Retinal pigment epithelial cell (primary cell): ENCODE measurements around the gene GPA33.

Source experiments
- DNase-seq: peaks from one replicate; pipeline ENCODE4 v3.0.0-alpha.2; 2010; ENCODE audit warnings: low read depth
- H3K4me3 ChIP-seq: 2 replicates; pipeline ENCODE4 v1.5.1; 2011; ENCODE audit warnings: mild to moderate bottlenecking, low read length, control low read depth, moderate library complexity
- TF ChIP-seq, protein P1 (sequence below): conservative IDR thresholded peaks from 2 replicates; pipeline ENCODE4 v1.5.1; 2011; ENCODE audit warnings: low read depth, low read length, control low read depth, inconsistent platforms

GPA33 gene

DNA sequence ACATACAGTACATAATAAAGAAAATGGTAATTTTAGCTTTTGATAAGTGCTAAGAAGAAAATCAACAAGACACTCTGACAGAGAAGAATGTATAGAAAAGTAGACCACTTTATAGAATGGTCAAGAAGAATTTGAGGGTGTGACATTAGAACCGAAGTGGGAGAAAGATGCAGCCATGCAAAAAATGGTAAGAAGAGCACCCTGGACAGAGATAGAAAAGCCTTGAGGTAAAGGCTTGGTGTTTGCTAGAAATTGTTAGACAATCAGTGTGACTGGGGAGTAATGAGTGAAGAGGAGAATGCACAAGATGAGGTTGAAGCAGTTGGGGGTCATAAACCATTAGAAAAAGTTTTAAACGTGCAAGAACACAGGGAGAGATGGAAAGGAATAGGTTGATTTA lies 77.6 kb downstream of the GPA33 start:
- DNase-seq = no peak
- no peak overlapping the region for H3K4me3 ChIP-seq
- TF ChIP-seq, protein P1, sequence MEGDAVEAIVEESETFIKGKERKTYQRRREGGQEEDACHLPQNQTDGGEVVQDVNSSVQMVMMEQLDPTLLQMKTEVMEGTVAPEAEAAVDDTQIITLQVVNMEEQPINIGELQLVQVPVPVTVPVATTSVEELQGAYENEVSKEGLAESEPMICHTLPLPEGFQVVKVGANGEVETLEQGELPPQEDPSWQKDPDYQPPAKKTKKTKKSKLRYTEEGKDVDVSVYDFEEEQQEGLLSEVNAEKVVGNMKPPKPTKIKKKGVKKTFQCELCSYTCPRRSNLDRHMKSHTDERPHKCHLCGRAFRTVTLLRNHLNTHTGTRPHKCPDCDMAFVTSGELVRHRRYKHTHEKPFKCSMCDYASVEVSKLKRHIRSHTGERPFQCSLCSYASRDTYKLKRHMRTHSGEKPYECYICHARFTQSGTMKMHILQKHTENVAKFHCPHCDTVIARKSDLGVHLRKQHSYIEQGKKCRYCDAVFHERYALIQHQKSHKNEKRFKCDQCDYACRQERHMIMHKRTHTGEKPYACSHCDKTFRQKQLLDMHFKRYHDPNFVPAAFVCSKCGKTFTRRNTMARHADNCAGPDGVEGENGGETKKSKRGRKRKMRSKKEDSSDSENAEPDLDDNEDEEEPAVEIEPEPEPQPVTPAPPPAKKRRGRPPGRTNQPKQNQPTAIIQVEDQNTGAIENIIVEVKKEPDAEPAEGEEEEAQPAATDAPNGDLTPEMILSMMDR = no peak

DNA sequence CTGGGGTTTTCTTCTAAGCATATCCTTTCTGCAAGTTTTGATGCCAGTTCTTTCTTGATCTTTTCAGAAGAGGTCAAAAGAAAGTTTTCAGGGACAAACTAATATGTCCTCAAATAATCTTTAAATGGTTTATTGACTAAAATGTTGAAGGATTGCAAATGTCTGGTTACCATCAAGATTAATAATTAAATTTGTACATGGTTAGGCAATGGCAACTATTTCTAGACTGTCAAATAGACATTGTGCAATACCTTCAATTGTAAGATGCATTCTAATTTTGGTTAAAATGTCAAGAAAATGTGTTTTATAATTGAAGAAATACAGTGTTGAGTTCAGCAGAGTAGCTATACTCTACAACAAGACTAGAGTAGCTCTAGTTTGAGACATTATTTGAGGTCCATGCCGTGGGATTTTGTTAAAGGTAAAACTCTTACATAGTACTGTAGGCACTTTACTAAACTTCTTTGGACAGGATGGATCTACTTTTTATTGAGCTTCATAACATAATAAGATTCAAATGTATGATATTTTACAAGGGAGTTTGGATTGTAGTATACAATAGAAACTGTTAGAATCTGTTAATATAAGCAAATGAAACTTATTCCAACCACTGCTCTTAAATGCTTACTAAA lies 78.5 kb downstream of the GPA33 start:
- H3K4me3 ChIP-seq = no peak overlapping the region
- no peak for DNase-seq
- TF ChIP-seq, protein P1 = no peak

- no peak for DNase-seq
- TF ChIP-seq, protein P1 = no peak
- H3K4me3 ChIP-seq = no peak overlapping the region
Observed at GRCh38 chr1:167003711-167004110, 86.5 kb downstream of the GPA33 start.
